Measurements from ENCODE around the gene C3orf20.
A peak's percentile ranks its signal among the peaks of the same experiment; 100 is the strongest.

Gene C3orf20
- total RNA-seq, result 0.72 to 0.98 reads per million in 2 donors

DNA sequence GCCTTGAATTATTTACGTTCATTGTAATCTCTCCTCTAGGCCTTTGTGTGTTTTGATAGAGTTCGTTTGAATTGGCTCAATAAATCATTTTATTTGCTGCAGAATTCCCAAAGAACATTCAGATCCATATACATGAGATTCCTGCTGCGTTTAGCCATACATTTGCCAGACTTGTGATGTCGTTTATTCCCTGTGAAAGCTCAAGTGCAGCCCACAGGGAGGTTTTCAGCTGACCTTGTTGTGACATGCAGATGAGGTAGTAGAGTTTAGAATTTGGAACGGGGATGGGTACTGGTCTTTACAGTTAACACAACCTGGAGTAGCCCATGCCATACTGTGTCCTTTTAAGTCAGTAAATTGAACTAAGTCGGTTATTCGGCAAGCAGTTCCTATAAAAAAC, at the start of gene C3orf20:
TSS of gene C3orf20 (plus strand) at position 301 of the 400 bp plus-strand sequence. CDS start 7,573 bp downstream, outside the sequence.
- DNase-seq, result no peak

DNA sequence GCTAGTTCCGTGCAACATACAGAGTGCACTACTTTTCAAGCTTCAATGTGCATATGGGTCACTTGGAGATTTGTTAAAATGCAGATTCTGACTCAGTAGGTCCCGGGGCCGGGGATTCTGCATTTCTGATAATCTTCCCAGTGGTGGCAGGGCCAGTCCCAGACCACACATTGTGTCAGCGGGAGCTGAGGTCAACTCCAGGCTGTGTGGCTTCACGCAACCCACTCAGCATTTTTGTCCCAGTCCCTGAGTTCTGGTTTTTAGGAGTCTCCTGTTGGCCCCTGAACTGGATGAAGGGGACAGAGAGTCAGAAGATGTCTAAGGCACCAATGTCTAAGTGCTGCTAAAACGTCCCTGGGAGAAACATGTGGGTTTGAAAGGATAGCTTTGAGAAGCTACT, 49.5 kb upstream of the C3orf20 start:
- DNase-seq, result no peak

- DNase-seq, result no peak
These were observed 47.1 kb upstream of the C3orf20 start for GRCh38 chr3:14627815-14628214.

DNA sequence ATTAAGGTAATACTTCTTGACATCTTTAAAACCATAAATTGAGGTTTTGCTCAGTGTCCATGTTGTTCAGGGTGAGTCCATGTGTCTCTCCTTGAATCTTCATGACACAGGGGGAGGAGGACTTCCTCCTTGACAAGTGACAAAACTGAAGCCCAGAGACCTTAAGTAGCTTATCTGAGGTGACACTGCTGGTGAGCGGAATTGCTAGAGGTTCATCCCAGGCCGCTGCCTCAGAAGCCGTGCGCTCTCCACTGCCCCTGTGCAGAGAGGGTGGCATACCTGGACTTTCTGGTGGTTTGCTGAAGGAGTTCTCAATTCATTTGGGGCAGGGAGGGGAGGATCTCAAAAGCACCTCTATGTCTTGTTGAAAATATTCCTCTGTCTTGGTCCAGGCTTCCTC, 46.5 kb upstream of the C3orf20 start:
- no peak for DNase-seq

DNA sequence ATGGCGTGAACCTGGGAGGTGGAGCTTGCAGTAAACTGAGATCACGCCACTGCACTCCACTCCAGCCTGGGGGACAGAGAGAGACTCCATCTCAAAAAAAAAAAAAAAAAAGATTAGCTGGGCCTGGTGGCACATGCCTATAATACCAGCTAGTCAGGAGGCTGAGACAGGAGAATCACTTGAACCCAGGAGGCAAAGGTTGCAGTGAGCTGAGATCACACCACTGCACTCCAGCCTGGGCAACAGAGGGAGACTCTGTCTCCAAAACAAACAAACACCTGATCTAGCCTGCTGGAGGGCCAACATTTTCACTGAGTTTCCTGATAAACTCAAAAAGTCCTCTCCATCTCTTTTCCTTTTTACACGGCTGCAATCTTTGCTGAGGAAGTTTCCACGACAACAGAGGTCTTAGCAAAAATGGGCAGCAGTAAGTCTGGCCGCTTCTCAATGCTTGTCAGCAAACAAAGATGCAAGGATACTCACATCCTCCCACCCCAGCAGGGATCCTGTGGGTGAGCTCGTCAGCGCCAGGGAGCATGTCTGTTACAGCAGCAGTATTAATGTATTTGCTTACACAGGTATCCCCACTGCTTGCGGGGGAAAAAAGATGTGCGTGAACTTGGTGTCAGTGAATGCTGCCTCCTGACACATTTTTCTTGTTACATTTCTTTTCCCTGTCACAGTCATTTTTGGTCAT, 44.4 kb upstream of the C3orf20 start:
- no peak for DNase-seq

DNA sequence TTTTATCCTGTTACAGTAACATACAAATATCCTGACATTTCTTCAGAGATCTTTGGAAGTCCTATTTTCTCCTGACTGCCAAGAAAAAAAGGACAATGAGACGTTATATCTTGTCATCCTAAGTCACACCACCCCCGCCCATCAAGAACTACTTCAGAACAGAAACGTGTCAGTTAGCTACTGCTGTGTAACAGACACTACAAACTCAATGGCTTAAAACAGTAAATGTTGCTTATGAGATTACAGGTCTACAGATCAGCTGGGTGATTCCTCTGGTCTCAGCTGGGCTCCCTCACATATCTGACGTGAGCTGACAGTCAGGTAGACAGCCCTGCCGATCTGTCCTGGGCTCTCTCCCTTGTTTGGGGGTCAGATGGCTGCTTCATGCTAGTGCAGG, 43.8 kb upstream of the C3orf20 start:
- DNase-seq, result no peak

DNA sequence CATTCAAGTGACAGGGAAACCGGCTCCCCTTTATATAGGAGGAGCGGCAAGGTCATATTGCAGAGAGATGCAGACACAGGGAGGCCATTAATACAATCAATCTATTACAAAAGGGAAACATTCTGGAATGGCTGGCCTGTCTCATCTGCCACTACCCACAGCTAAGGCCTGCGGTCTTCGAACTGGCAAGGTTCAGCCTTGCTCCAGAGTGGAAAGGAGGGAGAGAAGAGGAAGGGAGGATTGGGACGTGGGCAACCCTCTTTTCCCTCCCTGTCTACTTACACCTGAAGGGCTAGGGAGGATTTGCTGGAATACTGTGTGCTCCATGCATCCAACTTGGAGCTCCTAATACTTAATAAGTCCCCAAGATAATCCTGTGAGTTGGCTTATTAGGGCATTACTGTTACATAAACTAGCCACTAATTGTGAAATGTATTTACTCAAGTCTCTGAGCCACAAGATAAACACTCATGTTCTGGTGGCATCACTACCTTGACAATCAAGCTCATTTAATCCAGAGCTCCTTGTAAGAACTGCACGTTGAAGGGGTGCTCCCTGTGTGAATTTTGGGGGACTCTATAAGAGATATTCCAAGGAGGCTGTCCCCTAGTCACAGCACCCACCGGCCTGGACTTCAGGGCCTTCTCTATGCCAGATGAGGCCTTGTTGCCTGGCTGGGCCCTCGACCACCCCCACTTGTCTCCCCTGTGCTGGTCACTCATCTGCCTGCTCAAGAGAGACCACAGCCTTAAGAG, 43.1 kb upstream of the C3orf20 start:
- DNase-seq, result no peak

- no peak for DNase-seq
These were observed 42.5 kb upstream of the C3orf20 start for GRCh38 chr3:14632442-14632930.

DNA sequence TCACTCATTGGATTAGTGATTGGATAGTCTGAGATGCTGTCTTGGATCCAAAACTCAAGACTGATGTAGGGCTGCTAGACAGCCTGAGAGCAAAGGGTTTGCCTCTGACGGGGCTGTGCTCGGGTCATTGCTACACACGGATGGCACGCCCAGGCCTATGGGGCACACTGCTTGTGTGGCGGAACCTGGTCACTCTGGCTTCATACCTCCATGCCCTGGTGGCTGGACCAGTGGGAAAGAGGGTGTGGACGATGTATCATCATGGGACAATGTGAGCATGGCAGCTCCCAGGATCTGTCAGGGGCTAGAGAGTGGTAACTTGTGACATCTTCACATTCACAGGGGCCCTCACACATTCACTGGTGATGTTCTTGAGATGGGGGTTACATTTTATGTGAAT, 41.5 kb upstream of the C3orf20 start:
- DNase-seq, result no peak

- peak; percentile 51 for DNase-seq
These were observed 41.0 kb upstream of the C3orf20 start for GRCh38 chr3:14633819-14634424.

GRCh38 chr3:14634763-14635400, 40.1 kb upstream of the C3orf20 start:
- no peak for DNase-seq

- no peak for DNase-seq
These were observed 38.3 kb upstream of the C3orf20 start for GRCh38 chr3:14636496-14637087.

GRCh38 chr3:14640157-14640562, 34.8 kb upstream of the C3orf20 start:
- DNase-seq, result no peak

DNA sequence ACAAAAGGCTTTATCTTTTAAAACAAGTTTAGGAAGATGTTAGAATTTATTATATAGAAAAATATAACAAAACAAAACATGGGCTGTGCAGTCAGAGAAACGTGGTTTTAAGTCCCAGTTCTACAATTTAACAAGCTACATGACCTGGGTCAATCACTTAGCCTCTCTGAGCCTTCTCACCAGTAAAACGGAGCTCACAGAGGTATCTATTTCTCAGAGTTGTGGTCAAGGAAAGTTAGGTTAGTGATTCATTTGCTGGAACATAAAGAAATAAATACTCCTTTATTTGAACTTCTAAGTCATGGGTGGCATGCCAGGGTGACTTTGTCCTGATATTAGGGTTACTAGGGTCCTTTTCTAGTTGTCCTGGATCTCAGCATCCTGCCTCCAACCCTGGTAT, 34.2 kb upstream of the C3orf20 start:
- no peak for DNase-seq

- no peak for DNase-seq
These were observed 33.6 kb upstream of the C3orf20 start for GRCh38 chr3:14641346-14641745.

DNA sequence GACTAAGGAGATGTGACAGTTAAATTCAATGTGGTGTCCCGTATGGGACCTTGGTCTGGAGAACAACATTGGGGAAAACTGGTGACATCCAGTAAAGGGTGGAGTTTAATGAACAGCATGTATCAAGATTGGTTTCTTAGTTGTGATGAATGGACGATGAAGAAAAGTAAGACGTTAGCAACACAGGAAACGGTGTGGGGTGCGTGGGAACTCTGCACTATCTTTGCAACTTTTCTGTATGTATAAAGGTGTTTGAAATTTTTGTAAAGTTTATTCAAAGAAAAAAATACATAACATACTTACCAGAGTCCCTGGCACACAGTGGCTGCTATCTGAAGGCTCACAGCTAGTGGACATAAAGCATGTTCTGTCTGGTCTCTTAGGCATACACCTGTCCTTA, 29.5 kb upstream of the C3orf20 start:
- no peak for DNase-seq

DNA sequence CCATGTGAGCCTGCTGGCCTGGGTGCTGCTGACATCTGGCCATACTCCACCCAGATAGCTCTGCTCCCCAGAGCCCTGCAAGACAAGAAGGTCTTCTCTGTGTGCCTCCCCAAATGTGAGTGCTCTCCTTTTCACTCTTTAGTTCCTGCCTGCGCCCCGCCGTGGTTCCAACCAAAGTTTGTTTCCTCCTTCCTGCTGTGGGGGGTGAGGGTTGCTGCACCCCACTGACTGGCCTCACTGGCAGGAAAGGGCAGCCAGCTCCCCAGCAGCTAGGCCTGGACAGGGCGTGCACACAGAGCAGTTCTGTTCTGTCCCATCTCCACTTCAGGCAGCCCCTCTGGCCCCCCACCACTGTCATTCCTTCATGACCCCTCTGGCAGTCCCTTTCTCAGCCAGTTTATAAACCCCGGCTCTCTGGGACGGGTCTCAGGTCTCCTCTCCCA, 28.8 kb upstream of the C3orf20 start:
- DNase-seq, result no peak

- no peak for DNase-seq
These were observed 28.1 kb upstream of the C3orf20 start for GRCh38 chr3:14646589-14647413.

GRCh38 chr3:14647976-14648955, 26.7 kb upstream of the C3orf20 start:
- no peak for DNase-seq

DNA sequence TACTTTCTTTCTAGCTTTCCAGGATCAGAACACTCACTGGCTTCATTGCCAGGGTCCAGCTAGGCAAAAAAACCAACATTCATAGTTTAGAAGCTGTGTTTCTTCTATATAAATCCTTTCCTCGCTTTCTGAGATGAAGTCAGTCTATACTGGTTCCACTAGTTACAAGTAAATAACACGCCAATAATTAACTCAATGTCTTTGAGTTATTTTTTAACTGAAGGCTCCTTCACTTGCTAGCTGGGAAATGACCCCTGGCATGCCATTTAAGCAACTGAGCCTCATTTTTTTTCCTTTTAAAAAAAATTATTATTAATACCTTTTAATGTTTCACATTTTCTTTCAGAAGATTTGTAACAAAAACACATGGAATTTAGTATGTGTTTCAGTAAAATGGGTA, 25.5 kb upstream of the C3orf20 start:
- no peak for DNase-seq

GRCh38 chr3:14650193-14650592, 24.7 kb upstream of the C3orf20 start:
- DNase-seq, result no peak

Data from T-helper 9 cell (primary cell).